Measurements from ENCODE around the gene DIPK1C. TPM values are rescaled to one million over a fixed set of nuclear protein-coding genes. Genes with fewer than 3 reads are reported as not detected.

DIPK1C gene
- total RNA-seq, 2 experiments from 2014 or later, result not detected

DNA sequence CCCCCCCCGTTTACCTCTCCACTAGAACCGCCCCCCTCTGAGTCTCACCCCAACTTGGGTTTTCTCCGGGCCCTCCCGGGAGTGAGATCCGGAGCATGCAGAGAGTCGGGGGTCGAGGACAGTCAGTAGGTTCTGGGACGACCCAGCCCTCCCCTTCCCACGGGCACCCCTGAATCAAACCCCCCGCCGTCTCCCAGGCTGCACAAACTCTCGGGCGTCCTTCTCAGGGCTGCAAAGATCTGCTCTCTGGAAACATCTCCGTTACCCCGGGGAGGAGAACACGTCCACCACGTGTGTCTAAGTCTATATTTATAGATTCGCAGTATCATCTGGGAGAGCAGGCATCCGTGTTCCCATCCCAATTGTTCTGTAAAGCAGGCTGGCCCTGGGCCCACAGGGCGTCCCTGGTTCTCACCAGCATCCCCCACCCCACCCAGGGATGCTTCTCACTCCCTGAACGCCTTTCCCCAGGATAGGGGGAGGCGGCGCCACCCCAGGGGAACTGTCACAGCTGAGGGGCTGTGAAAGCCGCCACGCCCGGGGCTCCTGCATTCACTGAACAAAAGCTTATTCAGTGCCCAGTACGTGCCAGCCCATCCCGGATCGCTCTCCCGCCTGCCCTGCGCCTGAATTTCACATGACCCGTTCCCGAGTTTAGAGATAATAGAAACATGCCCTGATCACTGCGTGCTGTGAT is 765 bp upstream of the DIPK1C start:
- no peak for DNase-seq
- Mint-ChIP-seq H3K27ac (no peak overlapping the region), H3K27me3 (ENCODE audit: low read depth) (peaks cover 28% of the 10 kb centered on the region), H3K4me3 (peak overlapping the region; percentile 61), H3K9me3 (no peaks in the 10 kb centered on the region), H3K36me3 (ENCODE audit: low read depth) (no peaks in the 10 kb centered on the region), H3K4me1 (ENCODE audit: low read depth) (peaks cover 8% of the 10 kb centered on the region)
- intact Hi-C loops (cut with micrococcal nuclease), result no loop called here
- CTCF ChIA-PET, result no interaction called here

DNA sequence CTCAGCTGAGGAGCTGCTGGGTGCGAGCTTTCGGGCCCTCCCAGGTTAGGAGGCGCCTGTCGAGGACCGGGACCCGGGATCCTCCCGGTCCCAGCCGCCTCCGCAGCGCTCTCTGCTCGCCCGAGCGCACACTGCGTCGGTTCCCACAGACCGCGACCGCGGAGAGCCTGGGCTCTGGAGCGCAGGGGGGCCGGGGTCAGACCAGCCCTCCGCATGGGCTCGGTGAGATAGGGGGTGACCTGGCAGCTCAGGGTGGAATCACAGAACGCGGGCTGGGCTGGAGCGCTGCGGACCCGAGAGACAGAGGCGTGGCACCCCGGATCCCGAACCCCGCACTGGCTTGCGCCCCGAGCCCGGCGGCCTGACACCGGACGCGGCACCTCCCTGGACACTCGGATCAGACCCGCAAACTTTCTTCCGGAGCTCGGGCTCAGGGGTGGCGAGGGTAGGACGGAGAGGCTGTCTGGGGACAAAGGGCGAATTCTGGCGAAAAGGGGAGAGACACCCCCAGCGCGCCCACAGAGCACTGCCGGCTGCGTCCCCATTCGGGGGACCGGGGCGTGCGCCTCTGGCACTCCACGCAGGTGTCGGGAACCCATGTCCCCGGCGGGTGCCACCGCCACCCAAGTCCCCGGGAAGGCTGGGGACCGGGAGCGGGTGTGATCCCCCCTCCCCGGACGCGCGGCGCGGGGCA is 612 bp downstream of the DIPK1C start:
- Mint-ChIP-seq H3K4me1 (ENCODE audit: low read depth) (peaks cover 8% of the 10 kb centered on the region), H3K36me3 (ENCODE audit: low read depth) (no peaks in the 10 kb centered on the region), H3K9me3 (no peaks in the 10 kb centered on the region), H3K27me3 (ENCODE audit: low read depth) (peaks cover 28% of the 10 kb centered on the region), H3K4me3 (peak overlapping the region; percentile 32), H3K27ac (no peak overlapping the region)
- DNase-seq, result no peak
- CTCF ChIA-PET, result no interaction called here
- intact Hi-C loops (cut with micrococcal nuclease), result no loop called here

DNA sequence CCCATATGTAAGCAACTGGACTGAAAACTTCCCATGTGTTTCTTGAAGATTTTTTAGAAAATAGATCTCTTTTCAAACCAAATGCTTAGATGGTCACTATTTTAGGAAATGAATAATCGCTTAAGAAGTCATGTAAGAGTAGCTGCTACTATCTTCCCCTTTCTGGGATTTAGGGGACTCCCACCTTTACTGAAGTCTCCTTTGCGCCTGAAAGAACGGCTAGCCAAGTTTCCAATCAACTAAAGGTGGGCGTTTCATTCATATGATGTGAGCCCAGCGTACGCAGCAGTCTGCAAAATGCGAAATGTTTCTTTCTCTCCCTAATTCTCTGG is 1.1 kb downstream of the DIPK1C start:
- no peaks in the 10 kb centered on the region for H3K36me3 Mint-ChIP-seq (ENCODE audit: low read depth)
- DNase-seq, result no peak
- H3K9me3 Mint-ChIP-seq, result no peaks in the 10 kb centered on the region
- H3K4me3 Mint-ChIP-seq, result no peak overlapping the region
- CTCF ChIA-PET, result no interaction called here
- no peak overlapping the region for H3K27ac Mint-ChIP-seq
- intact Hi-C loops (cut with micrococcal nuclease), result no loop called here
- peaks cover 28% of the 10 kb centered on the region for H3K27me3 Mint-ChIP-seq (ENCODE audit: low read depth)
- peaks cover 8% of the 10 kb centered on the region for H3K4me1 Mint-ChIP-seq (ENCODE audit: low read depth)

DNA sequence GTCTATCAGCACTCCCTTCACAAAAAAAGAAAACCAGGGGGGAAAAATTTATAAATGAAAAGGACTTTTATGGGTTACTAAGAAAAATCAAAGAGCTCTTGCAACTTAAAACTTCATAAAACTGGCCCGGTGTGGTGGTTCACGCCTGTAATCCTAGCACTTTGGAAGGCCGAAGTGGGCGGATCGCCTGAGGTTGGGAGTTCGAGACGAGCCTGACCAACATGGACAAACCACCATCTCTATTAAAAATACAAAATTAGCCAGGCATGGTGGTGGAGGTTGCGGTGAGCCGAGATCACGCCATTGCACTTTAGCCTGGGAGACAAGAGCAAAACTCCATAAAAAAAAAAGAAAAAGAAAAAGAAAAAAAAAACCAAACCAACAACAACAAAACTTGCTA is 1.7 kb downstream of the DIPK1C start:
- no peak for DNase-seq
- H3K4me3 Mint-ChIP-seq, result no peak overlapping the region
- H3K27me3 Mint-ChIP-seq (ENCODE audit: low read depth), result peaks cover 28% of the 10 kb centered on the region
- H3K9me3 Mint-ChIP-seq, result no peaks in the 10 kb centered on the region
- intact Hi-C loops (cut with micrococcal nuclease), result no loop called here
- peaks cover 8% of the 10 kb centered on the region for H3K4me1 Mint-ChIP-seq (ENCODE audit: low read depth)
- CTCF ChIA-PET, result no interaction called here
- H3K36me3 Mint-ChIP-seq (ENCODE audit: low read depth), result no peaks in the 10 kb centered on the region
- no peak overlapping the region for H3K27ac Mint-ChIP-seq

DNA sequence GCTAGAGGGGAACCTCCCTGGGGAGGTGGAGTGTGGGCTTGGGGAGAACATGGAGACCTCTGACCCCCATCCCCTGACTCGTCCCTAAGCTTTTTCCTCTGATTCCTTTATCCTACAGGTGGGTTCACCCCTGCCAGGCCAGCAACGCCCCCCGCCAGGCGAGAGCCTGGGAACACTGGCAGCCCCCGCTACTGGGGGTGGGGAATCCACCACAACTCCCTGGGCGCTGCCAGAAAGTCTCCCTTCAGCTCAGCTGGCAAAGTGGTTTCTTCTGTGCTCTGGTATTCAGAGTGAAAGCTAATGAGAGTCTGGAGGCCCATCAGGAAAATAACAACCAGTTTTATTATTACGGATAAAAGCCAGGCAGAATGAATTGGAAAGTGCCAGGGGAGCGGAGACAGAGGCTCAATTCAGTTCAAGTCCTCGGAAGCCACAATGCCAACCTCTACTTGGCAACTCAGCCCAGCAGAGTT is 2.8 kb downstream of the DIPK1C start:
- H3K9me3 Mint-ChIP-seq, result no peaks in the 10 kb centered on the region
- peaks cover 28% of the 10 kb centered on the region for H3K27me3 Mint-ChIP-seq (ENCODE audit: low read depth)
- peaks cover 8% of the 10 kb centered on the region for H3K4me1 Mint-ChIP-seq (ENCODE audit: low read depth)
- H3K4me3 Mint-ChIP-seq, result no peak overlapping the region
- DNase-seq, result no peak
- intact Hi-C loops (cut with micrococcal nuclease), result no loop called here
- no peaks in the 10 kb centered on the region for H3K36me3 Mint-ChIP-seq (ENCODE audit: low read depth)
- H3K27ac Mint-ChIP-seq, result no peak overlapping the region
- CTCF ChIA-PET, result no interaction called here

DNA sequence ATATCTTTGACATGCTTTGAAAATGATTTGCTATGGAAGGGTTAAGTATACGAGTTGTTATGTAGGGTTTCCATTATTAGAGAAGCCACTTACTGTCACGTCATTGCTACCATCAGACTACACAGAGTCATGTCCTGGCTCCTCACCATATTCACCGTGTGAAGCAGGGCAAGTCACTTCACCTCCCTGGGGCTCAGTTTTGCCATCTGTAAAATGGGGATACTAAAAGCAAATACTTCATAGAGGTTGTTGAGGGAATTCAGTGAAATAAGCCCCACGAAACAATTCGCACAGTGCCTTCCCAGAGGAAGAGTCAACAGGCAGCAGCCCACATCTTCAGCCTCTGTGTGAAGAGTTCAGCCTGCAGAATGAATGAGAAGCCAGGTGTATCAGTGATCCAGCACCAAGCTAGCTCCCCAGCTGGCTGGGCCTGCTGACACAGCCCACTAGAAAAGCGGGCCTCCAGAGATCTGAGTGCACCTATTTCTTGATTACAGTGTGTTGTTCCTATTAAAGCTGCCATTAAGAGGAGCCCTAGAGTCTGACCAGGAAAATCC is 3.4 kb downstream of the DIPK1C start:
- Mint-ChIP-seq H3K4me3 (no peak overlapping the region), H3K36me3 (ENCODE audit: low read depth) (no peaks in the 10 kb centered on the region), H3K27me3 (ENCODE audit: low read depth) (peaks cover 28% of the 10 kb centered on the region), H3K27ac (no peak overlapping the region), H3K4me1 (ENCODE audit: low read depth) (peaks cover 8% of the 10 kb centered on the region), H3K9me3 (no peaks in the 10 kb centered on the region)
- intact Hi-C loops (cut with micrococcal nuclease), result no loop called here
- no peak for DNase-seq
- CTCF ChIA-PET, result no interaction called here

DNA sequence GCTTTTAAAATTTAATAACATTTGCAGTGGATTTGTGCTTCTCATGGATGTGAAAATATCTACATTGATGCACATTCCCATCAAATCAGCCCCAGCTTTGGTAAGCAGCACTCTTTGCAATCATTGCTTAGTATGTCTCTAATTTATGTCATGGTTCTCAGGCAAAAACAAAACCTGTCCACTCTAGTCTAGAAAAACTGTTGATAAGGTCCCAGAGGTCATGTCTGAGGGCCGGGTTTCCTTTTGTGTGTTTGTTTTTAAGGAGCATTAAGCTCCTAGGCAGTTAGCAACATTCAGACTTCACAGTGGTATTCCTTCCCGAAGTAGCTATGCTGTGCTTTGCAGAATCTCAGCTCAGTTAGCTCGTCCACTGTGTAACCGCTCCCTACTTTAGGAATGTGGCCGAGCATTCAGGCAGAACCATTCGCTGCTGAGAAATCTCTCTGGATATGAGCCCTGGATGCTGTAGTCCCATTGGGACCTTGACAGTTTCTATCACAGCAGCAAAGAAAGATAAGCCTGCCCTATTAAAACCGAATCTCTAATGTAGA is 4.0 kb downstream of the DIPK1C start:
- peaks cover 4% of the 10 kb centered on the region for H3K4me1 Mint-ChIP-seq (ENCODE audit: low read depth)
- intact Hi-C loops (cut with micrococcal nuclease), result no loop called here
- H3K27ac Mint-ChIP-seq, result no peak overlapping the region
- H3K9me3 Mint-ChIP-seq, result no peaks in the 10 kb centered on the region
- H3K36me3 Mint-ChIP-seq (ENCODE audit: low read depth), result no peaks in the 10 kb centered on the region
- no peak overlapping the region for H3K4me3 Mint-ChIP-seq
- CTCF ChIA-PET, result no interaction called here
- DNase-seq, result no peak
- H3K27me3 Mint-ChIP-seq (ENCODE audit: low read depth), result peaks cover 24% of the 10 kb centered on the region

DNA sequence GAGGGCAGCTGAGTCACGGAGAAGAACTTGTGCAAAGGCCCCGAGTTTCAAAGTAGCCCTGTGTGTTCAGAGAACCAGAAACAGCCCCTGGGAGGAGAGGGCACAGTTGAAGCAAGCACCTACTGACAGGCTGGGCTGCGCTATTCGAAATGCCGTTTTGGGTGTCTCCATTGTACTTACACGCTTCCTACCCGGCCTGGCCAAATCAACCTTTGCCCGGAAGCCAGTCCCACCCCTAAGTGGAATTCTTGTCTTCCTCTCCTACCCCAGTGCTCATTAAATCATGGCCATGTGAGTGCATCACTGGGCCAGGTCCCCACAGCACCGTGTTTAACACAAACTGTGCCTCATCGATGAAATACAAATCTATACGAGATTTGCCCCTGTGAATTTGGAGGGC is 6.0 kb downstream of the DIPK1C start:
- Mint-ChIP-seq H3K4me3 (no peak overlapping the region), H3K9me3 (no peaks in the 10 kb centered on the region), H3K27ac (no peak overlapping the region), H3K36me3 (ENCODE audit: low read depth) (no peaks in the 10 kb centered on the region), H3K4me1 (ENCODE audit: low read depth) (no peaks in the 10 kb centered on the region), H3K27me3 (ENCODE audit: low read depth) (peaks cover 17% of the 10 kb centered on the region)
- no peak for DNase-seq
- CTCF ChIA-PET, result no interaction called here
- intact Hi-C loops (cut with micrococcal nuclease), result no loop called here

DNA sequence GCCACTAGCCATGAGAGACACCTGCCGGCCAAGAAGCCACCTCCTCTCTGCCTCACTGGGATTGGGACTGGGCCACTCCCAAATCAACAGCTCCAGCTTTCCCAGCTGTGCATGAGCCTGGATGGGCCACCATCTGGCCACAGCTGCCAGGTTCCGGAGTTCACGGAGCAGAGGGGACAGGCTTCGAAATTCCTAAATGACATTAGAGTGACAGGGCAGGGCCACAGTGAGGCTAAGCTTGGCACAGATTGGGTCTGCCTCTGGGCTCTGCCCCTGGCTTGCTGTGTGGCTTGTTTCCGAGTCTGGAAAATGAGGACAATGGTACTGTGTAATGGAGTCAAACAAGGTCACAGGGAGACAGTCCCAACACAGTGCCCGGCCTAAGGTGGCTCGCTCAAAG is 6.5 kb downstream of the DIPK1C start:
- no peak for DNase-seq
- no peak overlapping the region for H3K27ac Mint-ChIP-seq
- no peaks in the 10 kb centered on the region for H3K9me3 Mint-ChIP-seq
- CTCF ChIA-PET, result interaction anchor here (0.7 kb wide), 1 partner anchor 77 kb away, joined by 3 read pairs; no protein-coding TSS in a partner anchor
- no peaks in the 10 kb centered on the region for H3K36me3 Mint-ChIP-seq (ENCODE audit: low read depth)
- peaks cover 17% of the 10 kb centered on the region for H3K27me3 Mint-ChIP-seq (ENCODE audit: low read depth)
- H3K4me3 Mint-ChIP-seq, result no peak overlapping the region
- no peaks in the 10 kb centered on the region for H3K4me1 Mint-ChIP-seq (ENCODE audit: low read depth)
- intact Hi-C loops (cut with micrococcal nuclease), result no loop called here

DNA sequence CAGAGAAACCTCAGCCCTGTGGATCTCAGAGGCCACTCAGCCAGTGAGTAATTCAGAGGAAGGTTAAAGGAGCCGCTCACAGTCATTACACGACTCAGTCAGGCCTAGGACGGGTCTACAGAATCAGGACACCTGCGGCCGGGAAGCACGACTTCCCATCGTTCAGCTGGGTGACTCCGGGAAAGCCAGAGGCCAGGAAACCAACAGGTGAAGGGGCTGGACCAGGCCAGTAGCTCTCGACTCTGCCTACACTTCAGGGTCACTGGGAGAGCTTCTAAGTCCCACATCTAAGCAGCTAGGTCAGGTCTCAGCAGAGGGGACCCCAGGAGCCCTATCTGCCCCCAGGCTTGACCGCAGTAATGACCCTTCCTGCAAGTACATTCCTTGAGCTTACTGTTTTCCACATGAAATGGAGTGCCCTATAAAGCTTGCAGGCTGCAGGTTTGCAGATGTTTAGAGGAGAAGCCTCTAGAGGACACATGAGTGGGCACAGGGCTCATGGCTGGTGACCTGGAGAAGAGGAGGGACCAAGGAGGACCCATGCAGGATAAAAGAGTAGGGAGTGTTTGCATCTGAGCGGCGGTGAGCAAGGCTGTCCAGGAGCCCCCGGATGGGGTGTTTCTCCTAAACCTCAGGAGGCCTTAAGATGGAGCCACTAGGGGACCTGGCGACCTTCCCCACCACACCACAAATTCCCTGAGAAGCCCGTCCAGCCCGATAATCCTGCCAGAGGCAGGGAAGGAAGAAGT is 9.5 kb downstream of the DIPK1C start:
- H3K4me3 Mint-ChIP-seq, result no peak overlapping the region
- CTCF ChIA-PET, result no interaction called here

DNA sequence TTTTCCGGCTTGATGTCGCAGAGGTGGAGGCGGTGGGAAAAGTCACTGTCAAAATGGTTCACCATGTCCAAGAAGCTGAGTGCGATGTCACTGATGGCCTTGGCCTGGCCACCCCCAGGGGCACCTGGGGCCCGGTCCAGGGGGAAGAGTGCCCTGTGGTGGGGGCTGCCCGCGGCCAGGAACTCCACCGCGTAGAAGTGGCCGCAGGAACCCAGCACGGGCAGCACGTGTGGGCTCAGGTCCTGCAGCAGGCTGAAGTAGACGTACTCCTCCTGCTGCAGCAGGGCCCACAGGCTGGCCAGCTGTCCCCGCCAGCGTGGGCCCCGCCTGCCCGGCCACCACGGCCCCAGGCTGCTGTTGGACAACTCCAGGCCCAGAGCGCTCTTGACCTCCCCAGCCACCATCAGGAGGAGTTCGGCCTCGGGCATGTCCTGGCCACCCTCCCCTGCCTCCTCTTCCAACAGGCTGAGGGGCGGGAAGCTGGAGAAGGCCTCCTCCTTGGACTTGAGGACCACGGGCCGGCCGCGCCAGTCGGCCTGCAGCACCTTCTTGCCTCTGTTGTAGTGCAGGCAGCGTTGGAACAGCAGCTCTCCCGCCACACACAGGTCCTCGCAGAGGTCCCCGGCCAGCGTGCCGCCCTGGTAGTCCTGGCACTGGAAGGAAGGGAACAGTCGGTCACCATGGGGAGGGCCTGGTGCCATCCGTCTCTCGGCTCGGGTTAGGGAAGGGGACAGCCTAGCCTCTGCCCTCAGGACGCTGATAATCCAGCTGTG is 10.3 kb downstream of the DIPK1C start:
- Mint-ChIP-seq H3K9me3 (no peaks in the 10 kb centered on the region), H3K36me3 (ENCODE audit: low read depth) (no peaks in the 10 kb centered on the region), H3K27me3 (ENCODE audit: low read depth) (no peaks in the 10 kb centered on the region), H3K4me3 (no peak overlapping the region), H3K27ac (no peak overlapping the region), H3K4me1 (ENCODE audit: low read depth) (no peaks in the 10 kb centered on the region)
- CTCF ChIA-PET, result no interaction called here
- intact Hi-C loops (cut with micrococcal nuclease), result no loop called here
- no peak for DNase-seq

More for the DNA sequence above, 9.5 kb downstream of the DIPK1C start:
- no peaks in the 10 kb centered on the region for H3K4me1 Mint-ChIP-seq (ENCODE audit: low read depth)
- no peak for DNase-seq
- H3K9me3 Mint-ChIP-seq, result no peaks in the 10 kb centered on the region
- H3K36me3 Mint-ChIP-seq (ENCODE audit: low read depth), result no peaks in the 10 kb centered on the region
- H3K27me3 Mint-ChIP-seq (ENCODE audit: low read depth), result no peaks in the 10 kb centered on the region
- intact Hi-C loops (cut with micrococcal nuclease), result no loop called here
- no peak overlapping the region for H3K27ac Mint-ChIP-seq

DNA sequence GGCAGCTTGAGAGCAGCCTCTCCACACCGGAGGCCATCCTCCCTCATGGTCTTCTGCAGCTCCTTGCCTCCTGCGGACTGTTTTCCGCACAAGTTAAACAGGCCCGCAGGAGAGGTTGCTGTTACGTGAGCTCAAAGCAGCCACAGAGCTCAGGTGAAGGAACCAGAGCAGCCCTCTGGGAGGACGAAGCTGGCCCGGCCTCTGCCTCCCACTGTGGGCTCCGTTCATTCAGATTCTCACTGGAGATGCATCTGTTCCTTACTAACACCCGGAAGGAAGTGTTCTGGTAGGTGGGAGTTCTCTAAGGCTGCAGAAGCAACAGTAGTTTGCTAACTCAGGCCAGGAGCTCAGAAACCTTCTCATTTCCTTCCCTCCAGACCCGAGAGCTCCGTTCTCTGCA is 10.9 kb downstream of the DIPK1C start:
- no peak for DNase-seq
- intact Hi-C loops (cut with micrococcal nuclease), result no loop called here
- Mint-ChIP-seq H3K36me3 (ENCODE audit: low read depth) (no peaks in the 10 kb centered on the region), H3K27me3 (ENCODE audit: low read depth) (no peaks in the 10 kb centered on the region), H3K27ac (no peak overlapping the region), H3K4me3 (no peak overlapping the region), H3K4me1 (ENCODE audit: low read depth) (no peaks in the 10 kb centered on the region), H3K9me3 (no peaks in the 10 kb centered on the region)
- CTCF ChIA-PET, result no interaction called here
